ENCODE measurements around the gene MYO5B.

MYO5B gene

DNA sequence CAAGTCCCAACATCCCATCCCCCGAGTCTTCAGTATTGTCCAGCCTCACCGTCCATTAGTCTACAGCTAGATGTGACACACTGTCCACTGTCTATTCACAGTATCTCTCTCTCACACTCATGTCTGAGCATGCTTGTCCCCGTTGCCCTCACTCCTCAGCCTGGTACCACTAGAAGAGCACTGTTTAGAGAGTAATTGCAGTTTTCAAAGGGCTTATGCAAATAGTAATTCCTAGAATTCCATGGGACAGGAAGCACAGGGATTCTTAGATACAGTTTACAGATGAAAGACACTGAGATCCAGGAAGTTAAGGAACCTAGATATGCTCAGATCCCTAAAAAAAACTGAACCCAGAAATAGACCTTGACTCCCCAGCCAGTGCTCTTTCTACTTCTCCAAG lies 125.5 kb downstream of the MYO5B start:
- DNase-seq (ENCODE audit: low spot score) = no peak

- no peak for DNase-seq (ENCODE audit: low spot score)
Measured at GRCh38 chr18:50065527-50065926, 129.4 kb downstream of the MYO5B start.

DNA sequence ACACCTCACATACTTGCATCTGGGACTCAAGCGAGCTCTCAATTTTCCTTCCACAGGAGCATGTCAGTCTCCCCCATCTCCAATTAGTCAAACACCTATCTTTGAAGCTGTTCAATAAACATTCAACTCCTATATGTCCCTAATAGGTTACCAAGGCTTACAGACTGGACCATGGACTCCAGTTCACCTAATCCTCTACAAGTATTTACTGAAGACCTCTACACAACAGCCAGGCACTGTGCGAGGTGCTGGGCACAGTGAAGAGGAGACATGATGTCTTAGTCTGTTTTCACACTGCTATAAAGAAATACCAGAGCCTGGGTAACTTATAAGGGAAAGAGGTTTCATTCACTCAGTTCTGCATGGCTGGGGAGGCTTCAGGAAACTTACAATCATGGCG lies 129.9 kb downstream of the MYO5B start:
- no peak for DNase-seq (ENCODE audit: low spot score)

DNA sequence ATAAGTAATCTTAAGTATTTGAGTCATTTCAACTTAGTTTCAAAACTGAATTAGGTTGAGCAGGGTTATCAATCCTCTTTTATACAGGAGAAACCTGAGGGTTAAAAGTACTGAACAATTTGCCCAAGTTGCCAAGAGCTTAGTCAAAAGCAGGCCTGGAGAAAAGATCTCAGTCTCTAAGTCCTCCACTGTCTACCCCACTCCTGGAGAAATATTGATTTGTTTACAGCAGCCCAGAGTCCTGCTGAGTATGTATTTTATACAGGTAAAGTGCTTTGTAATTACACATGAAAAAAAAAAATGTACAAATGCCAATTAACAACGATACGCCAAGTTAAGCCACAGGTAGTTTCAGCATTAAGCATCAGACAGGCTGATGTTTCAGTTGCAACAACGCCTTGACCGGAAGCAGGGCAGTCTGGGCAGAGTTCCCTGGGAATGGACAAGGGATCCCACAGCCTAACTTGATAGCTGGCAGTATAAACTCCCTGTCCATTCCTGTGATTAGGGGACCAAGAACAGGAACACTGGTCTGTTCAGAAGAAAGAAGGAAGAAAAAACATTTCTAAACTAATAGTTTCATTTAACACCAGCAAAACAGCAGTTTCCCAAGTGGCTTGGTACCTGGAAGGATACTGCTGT lies 132.9 kb downstream of the MYO5B start:
- no peak for DNase-seq (ENCODE audit: low spot score)

DNA sequence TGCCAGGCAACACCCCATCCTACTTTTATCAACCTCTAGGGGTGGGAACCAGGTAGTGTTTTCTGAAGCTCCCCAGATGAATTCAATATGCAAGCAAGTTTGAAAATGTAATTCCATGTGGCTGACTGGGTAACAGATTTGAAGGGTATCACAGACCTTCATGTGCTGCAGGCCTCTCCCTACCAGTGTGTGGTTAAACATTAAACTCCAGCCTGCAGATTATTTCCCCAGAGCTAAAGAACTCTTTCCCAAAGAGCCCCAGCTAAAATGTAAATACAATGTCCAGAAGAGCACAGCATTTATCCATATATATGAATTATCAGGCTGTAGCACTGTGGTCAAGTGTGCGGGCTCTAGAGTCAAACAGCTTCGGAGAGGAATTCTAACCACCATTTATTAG lies 134.1 kb downstream of the MYO5B start:
- DNase-seq (ENCODE audit: low spot score) = no peak

DNA sequence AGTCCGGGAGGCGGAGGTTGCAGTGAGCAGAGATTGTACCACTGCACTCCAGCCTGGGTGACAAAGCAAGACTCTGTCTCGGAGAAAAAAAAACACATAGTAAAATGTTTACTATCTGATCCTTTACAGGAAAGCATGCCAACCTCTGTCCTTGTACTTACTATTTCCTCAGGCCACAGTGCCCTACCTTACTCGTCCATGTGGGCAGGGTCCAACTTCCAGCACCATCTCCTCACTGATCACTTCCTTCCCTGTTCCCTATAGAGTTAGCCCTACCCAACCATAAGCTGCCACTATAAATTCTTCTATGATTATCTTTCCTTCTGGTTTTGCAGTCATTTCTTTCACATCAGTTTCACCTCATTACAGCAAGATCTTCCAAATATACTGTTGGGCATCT lies 136.2 kb downstream of the MYO5B start:
- DNase-seq (ENCODE audit: low spot score) = no peak

- no peak for DNase-seq (ENCODE audit: low spot score)
Measured at GRCh38 chr18:50057009-50057408, 137.9 kb downstream of the MYO5B start.

- DNase-seq (ENCODE audit: low spot score) = no peak
Measured at GRCh38 chr18:50056185-50056584, 138.8 kb downstream of the MYO5B start.

DNA sequence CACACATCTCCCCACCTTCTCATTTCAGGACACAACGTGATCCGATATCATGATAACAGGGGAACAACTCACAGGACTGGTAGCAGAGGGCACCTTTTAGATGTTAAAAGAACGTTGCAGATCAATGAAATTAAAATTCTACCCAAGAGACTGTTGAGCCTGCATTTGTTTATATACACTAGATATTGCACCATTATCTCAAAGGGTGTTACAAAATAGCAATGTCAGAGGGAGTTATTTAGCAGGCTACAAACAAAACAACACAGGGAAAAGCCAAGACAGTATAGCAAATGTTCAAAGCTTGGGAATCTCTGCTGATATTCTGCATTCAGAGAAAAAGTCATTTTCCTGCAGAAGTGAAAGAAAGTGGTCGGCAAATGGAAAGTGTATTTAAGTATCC lies 139.5 kb downstream of the MYO5B start:
- no peak for DNase-seq (ENCODE audit: low spot score)

GRCh38 chr18:50053111-50053510 lies 141.8 kb downstream of the MYO5B start:
- no peak for DNase-seq (ENCODE audit: low spot score)

DNA sequence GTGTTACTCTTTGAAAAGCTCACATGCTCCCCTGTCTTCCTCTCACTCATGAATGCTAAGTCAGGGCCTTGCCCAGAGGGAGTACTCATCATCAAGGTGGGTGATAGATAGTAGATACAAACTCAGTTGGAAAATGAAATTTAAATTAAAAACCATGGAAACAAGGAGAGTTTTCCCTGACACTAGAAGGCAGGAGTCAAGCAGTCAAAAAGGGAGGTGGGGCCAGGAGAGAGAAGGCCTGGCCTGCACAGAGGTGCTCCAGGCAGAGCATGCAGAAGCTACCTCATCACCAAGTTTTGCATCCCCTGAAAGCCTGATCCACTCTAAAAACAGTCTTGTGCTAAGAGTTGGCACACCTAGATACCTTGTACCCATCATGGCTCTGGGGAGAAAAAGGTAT lies 143.7 kb downstream of the MYO5B start:
- no peak for DNase-seq (ENCODE audit: low spot score)

DNA sequence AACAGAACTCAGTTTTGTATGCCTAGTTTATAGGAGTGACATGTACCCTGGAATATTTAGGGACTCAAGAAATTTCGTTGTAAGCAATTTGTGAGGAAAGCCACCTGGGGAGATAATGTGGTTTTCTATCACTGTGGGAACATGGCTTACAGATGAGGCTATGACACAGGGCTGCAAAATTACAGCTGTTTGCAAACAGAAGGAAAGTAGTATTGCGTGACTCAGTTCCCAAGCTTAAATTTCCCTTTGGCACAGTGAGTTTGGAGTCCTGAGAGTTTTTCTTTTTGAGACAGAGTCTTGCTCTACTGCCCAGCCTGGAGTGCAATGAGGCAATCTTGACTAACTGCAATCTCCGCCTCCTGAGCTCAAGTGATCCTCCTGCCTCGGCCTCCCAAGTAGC lies 149.8 kb downstream of the MYO5B start:
- DNase-seq (ENCODE audit: low spot score) = no peak

GRCh38 chr18:50044402-50044801 lies 150.5 kb downstream of the MYO5B start:
- no peak for DNase-seq (ENCODE audit: low spot score)

DNA sequence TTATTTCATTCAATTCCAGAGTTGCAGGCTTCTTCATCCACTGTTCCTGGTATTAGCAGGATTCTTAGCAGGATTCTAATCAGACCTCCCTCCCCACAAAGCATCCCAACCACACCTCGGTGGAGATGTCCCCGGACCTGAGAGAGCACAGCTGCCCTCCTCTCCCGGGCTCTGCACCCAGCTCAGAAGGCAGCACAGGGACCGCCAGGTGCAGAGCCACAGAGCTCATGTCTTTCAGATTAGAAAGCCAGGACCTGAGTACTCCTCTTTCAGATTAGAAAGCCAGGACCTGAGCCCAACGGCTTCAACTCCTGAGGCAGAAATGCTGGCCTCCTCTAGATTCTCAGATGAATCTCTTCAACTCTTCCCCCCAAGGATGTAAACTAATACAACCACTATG lies 152.3 kb downstream of the MYO5B start:
- no peak for DNase-seq (ENCODE audit: low spot score)

DNA sequence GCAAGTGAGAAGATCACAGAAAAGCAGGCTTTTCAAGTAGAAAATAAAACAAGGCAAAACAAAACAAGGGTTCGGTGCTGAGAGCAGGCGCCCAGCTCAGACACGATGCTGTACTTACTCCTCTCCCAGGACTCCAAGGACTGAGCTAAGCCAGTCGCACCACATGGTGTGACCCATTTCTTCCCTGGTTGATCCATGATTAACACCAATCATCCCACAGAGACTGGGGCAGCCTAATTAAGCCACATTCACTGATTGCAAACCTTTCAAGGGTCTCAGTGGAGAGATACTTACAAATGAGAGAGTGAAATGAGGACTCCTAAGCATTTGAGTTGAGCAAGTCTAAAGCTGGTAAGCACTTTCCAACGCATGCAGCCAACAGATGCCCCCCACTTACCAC lies 155.2 kb downstream of the MYO5B start:
- DNase-seq (ENCODE audit: low spot score) = no peak

- no peak for DNase-seq (ENCODE audit: low spot score)
Measured at GRCh38 chr18:50038448-50038847, 156.5 kb downstream of the MYO5B start.

- no peak for DNase-seq (ENCODE audit: low spot score)
Measured at GRCh38 chr18:50034029-50034428, 160.9 kb downstream of the MYO5B start.

GRCh38 chr18:50033004-50033403 lies 161.9 kb downstream of the MYO5B start:
- no peak for DNase-seq (ENCODE audit: low spot score)

- DNase-seq (ENCODE audit: low spot score) = no peak
Measured at GRCh38 chr18:50030146-50030545, 164.8 kb downstream of the MYO5B start.

DNA sequence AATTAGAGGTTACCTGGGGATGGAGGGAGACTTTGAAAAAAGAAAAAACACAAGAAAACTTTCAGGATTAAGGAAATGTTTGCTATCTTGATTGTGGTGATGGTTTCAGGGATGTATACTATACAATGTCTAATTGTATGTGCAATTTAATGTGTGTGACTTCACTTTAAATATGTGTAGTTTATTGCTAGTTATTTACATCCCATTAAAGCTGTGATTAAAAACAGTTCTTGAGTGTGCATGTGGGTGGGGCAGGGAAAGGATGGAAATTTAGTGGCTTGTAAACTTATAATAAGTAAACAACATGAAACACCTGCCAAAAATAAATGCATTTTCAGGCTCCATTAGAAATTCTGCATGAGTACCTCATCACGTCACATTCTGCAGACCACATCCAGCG lies 167.0 kb downstream of the MYO5B start:
- DNase-seq (ENCODE audit: low spot score) = no peak

GRCh38 chr18:50024466-50024865 lies 170.5 kb downstream of the MYO5B start:
- DNase-seq (ENCODE audit: low spot score) = no peak

DNA sequence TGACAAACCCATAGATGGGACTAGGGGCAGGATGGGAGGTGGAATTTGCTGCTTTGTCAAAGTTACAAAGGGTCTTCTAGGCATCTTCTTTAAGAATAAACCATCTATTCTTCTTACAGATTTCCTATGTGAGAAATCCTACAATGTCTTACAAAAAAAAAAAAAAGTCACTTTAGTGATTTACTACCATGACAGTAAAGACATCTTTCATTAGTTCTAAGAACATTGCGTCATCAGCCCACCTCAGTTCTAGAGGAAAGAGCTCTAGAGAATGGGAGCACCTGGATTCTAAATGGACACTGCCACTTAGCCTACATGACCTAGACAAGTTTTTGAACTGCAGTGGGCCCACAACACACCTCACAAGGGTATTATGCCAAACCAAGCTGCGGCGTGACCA lies 172.0 kb downstream of the MYO5B start:
- DNase-seq (ENCODE audit: low spot score) = no peak

GRCh38 chr18:50014606-50015005 lies 180.3 kb downstream of the MYO5B start:
- no peak for DNase-seq (ENCODE audit: low spot score)

GRCh38 chr18:50013363-50014138 lies 181.4 kb downstream of the MYO5B start:
- no peak for DNase-seq (ENCODE audit: low spot score)
